Prostate gland (tissue), 2 donors: ENCODE data around the gene VGLL3. TPM values are rescaled to one million over a fixed set of nuclear protein-coding genes. Genes with fewer than 3 reads are reported as not detected.

Source experiments
- DNase-seq: peaks from one replicate; pipeline ENCODE4 v3.0.0-alpha.2; 2019; ENCODE audit warnings: low spot score
- H3K27ac ChIP-seq, 2 donors: fragments of 200-600 bp; sonication (generic); 2 replicates each; pipeline ENCODE4 v1.5.1; 2017 to 2019
- H3K27me3 ChIP-seq: fragments of 200-600 bp; sonication (generic); replicated peaks from 2 replicates; pipeline ENCODE4 v1.5.1; 2019; ENCODE audit not compliant: insufficient read depth
- H3K36me3 ChIP-seq, 2 donors: fragments of 200-600 bp; sonication (generic); 1 replicate in 1 of 2; 2 replicates in 1 of 2; pipeline versions ENCODE4 v1.5.1 to v1.8.1; 2017 to 2019
- H3K4me1 ChIP-seq: fragments of 200-600 bp; sonication (generic); replicated peaks from 2 replicates; pipeline ENCODE4 v1.5.1; 2019
- H3K4me3 ChIP-seq, 2 donors: fragments of 200-600 bp; sonication (generic); 2 replicates each; pipeline ENCODE4 v1.5.1; 2017 to 2019
- H3K9me3 ChIP-seq: fragments of 200-600 bp; sonication (generic); 2 replicates; pipeline ENCODE4 v1.5.1; 2017
- POLR2A ChIP-seq: fragments of 450-650 bp; IDR thresholded peaks from one replicate; pipeline ENCODE4 v1.6.1; 2016; ENCODE audit warnings: antibody characterized with exemption, mild to moderate bottlenecking
- POLR2AphosphoS5 ChIP-seq: sonication (generic); formaldehyde crosslinking; IDR thresholded peaks from one replicate; pipeline ENCODE4 v1.6.1; 2017; ENCODE audit warnings: antibody characterized with exemption
- WGBS: methylation state at CpG from one replicate; pipeline ENCODE4 v1.1.5; 2018; 5-methylcytosine and 5-hydroxymethylcytosine counted together
- intact Hi-C: fragments of 100-400 bp; cut with DNase I; formaldehyde crosslinking; loops from one replicate; pipeline ENCODE4 v1.14.2; 2022
- total RNA-seq, 2 donors: library from RNA; depleted of rRNA; stranded (reverse); fragments of >200 nt; gene quantifications; one replicate each; pipeline ENCODE4 v1.1.0, GENCODE V29; 2016
- TF ChIP-seq, protein P1 (sequence below), 4 experiments: fragments of 200-600 bp in 2 of 4; fragments of 450-650 bp in 2 of 4; sonication (generic) in 2 of 4; IDR thresholded peaks; 1 replicate in 3 of 4; 2 replicates in 1 of 4; pipeline ENCODE4 v1.5.1; 2016 to 2019; ENCODE audit warnings: antibody characterized with exemption in 4 of 4, mild to moderate bottlenecking in 2 of 4, moderate library complexity in 2 of 4

The VGLL3 gene
- total RNA-seq, 2 donors from 2014 or later, result 44.4 to 55.5 TPM

- peak overlapping the region; percentile 71 to 73 for H3K4me3 ChIP-seq
- H3K27me3 ChIP-seq, result no peaks in the 10 kb centered on the region
- H3K36me3 ChIP-seq, result no peaks in the 10 kb centered on the region
- peak overlapping the region; percentile 88 to 91 for H3K27ac ChIP-seq
- no peaks in the 10 kb centered on the region for H3K4me1 ChIP-seq
- H3K9me3 ChIP-seq, result no peaks in the 10 kb centered on the region
- intact Hi-C loops, result no loop called here
- TF ChIP-seq POLR2AphosphoS5 (no peak), POLR2A (no peak)
- TF ChIP-seq, protein P1, sequence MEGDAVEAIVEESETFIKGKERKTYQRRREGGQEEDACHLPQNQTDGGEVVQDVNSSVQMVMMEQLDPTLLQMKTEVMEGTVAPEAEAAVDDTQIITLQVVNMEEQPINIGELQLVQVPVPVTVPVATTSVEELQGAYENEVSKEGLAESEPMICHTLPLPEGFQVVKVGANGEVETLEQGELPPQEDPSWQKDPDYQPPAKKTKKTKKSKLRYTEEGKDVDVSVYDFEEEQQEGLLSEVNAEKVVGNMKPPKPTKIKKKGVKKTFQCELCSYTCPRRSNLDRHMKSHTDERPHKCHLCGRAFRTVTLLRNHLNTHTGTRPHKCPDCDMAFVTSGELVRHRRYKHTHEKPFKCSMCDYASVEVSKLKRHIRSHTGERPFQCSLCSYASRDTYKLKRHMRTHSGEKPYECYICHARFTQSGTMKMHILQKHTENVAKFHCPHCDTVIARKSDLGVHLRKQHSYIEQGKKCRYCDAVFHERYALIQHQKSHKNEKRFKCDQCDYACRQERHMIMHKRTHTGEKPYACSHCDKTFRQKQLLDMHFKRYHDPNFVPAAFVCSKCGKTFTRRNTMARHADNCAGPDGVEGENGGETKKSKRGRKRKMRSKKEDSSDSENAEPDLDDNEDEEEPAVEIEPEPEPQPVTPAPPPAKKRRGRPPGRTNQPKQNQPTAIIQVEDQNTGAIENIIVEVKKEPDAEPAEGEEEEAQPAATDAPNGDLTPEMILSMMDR (IDR thresholded peaks at IDR 0.05), result no peak
- 51% methylated on average over 7 of the region's 7 CpGs for WGBS
- DNase-seq, result no peak
Observed at GRCh38 chr3:86989611-86990010, 1.3 kb downstream of the VGLL3 start.

DNA sequence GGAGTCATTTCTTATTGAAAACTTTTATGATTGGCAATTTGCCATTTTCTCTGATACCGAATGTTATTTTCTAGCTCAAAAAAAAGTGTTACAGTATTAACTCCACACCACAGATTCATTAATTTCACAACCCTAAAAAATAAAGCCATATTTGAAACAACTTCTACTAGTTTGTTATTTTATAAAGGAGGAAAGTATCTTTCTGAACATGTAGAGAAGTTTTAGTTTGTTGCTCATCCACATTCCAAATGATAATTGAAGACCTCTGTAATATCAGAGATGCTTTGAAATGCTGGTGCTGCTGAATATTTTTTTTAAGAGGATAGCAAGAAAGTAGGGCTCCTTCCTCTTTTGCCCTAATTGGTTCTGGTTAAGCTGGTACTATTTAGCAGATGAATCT is 1.9 kb downstream of the VGLL3 start:
- H3K4me1 ChIP-seq, result no peaks in the 10 kb centered on the region
- 43% methylated on average over 1 of the region's 1 CpG for WGBS

DNA sequence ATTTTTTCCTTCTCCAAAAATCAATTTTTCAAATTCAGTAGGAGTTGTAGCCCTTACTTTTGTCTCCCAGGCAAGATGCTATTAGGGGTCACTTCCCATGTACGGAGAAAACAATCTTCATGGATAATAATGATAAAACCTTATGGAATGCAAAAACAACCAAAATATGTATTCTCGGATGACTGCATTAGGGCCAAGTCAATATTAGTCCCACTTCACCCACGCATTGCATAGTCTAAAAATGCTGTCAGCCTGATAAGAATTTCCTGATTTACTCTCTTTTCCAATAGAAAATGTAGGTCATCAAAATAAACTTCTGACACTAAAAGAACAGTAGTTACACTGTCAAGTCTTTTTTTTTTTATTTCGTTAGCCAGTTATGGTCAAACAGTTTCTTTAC is 2.7 kb downstream of the VGLL3 start:
- DNase-seq, result no peak
- H3K9me3 ChIP-seq, result no peaks in the 10 kb centered on the region
- H3K27me3 ChIP-seq, result no peaks in the 10 kb centered on the region
- H3K36me3 ChIP-seq, result no peaks in the 10 kb centered on the region
- H3K4me1 ChIP-seq, result no peaks in the 10 kb centered on the region
- peak overlapping the region in 1 of 2 donors; percentile 13 for H3K4me3 ChIP-seq
- TF ChIP-seq POLR2AphosphoS5 (no peak), POLR2A (no peak)
- TF ChIP-seq, protein P1 (IDR thresholded peaks at IDR 0.05), result no peak
- no peak overlapping the region for H3K27ac ChIP-seq
- 71% methylated on average over 4 of the region's 4 CpGs for WGBS
- intact Hi-C loops, result no loop called here

More for the DNA sequence above, 1.9 kb downstream of the VGLL3 start:
- intact Hi-C loops, result no loop called here
- no peaks in the 10 kb centered on the region for H3K9me3 ChIP-seq
- H3K4me3 ChIP-seq, result peak overlapping the region; percentile 71 to 73
- H3K27me3 ChIP-seq, result no peaks in the 10 kb centered on the region
- no peak for TF ChIP-seq POLR2A
- TF ChIP-seq, protein P1 (IDR thresholded peaks at IDR 0.05), result no peak
- TF ChIP-seq POLR2AphosphoS5, result no peak
- no peaks in the 10 kb centered on the region for H3K36me3 ChIP-seq
- H3K27ac ChIP-seq, result peak overlapping the region in 1 of 2 donors; percentile 91
- DNase-seq, result no peak

GRCh38 chr3:86987421-86987715 is 3.6 kb downstream of the VGLL3 start:
- WGBS, result 85% methylated on average over 1 of the region's 1 CpG
- intact Hi-C loops, result no loop called here
- DNase-seq, result no peak
- TF ChIP-seq, protein P1 (IDR thresholded peaks at IDR 0.05), result no peak
- TF ChIP-seq POLR2AphosphoS5, result no peak
- TF ChIP-seq POLR2A, result no peak
- Histone ChIP-seq H3K36me3 (no peaks in the 10 kb centered on the region), H3K9me3 (no peaks in the 10 kb centered on the region), H3K27me3 (no peaks in the 10 kb centered on the region), H3K27ac (no peak overlapping the region), H3K4me3 (peak overlapping the region in 1 of 2 donors; percentile 13), H3K4me1 (no peaks in the 10 kb centered on the region)

- Histone ChIP-seq H3K4me3 (peak overlapping the region in 1 of 2 donors; percentile 2), H3K9me3 (no peaks in the 10 kb centered on the region), H3K36me3 (no peaks in the 10 kb centered on the region), H3K4me1 (no peaks in the 10 kb centered on the region), H3K27ac (no peak overlapping the region), H3K27me3 (no peaks in the 10 kb centered on the region)
- DNase-seq, result no peak
- intact Hi-C loops, result no loop called here
- TF ChIP-seq, protein P1 (IDR thresholded peaks at IDR 0.05), result no peak
- TF ChIP-seq POLR2AphosphoS5, result no peak
- no peak for TF ChIP-seq POLR2A
- WGBS, result 53% methylated on average over 6 of the region's 6 CpGs
Observed at GRCh38 chr3:86986671-86987420, 4.1 kb downstream of the VGLL3 start.
